Endothelial cell of umbilical vein (primary cell): ENCODE data around the gene RAD51B. TPM values are rescaled to one million over a fixed set of nuclear protein-coding genes. Genes with fewer than 3 reads are reported as not detected.

Source experiments
- BruUV-seq: library from RNA; stranded (reverse); fragments of 400-500 nt; replicated peaks from 2 replicates; lab custom pipeline; 2021; lab: Mats Ljungman, UMichigan
- CTCF ChIA-PET: fragments of 300-600, 350-600 bp; sonication (Branson Sonifier 250); formaldehyde crosslinking; loops from one replicate; lab custom pipeline; 2021; ENCODE audit warnings: antibody characterized with exemption, inconsistent platforms; lab: Charles Lee
- POLR2A ChIA-PET: fragments of 300-600, 350-600 bp; sonication (Branson Sonifier 250); formaldehyde crosslinking; loops from one replicate; lab custom pipeline; 2021; ENCODE audit warnings: antibody characterized with exemption, inconsistent platforms; lab: Charles Lee
- DNase-seq: peaks from one replicate; pipeline ENCODE4 v3.0.0-alpha.2; 2011; ENCODE audit warnings: low read depth, low spot score
- FAIRE-seq: peaks from 2 replicates; lab custom pipeline; 2011; peaks lifted over from hg19 to GRCh38; lab: Jason Lieb, UNC
- H2AFZ ChIP-seq: 2 replicates; pipeline ENCODE4 v1.6.0; 2012; ENCODE audit warnings: low read depth, low read length, control low read depth, inconsistent platforms
- H3K27ac ChIP-seq: 2 replicates; pipeline ENCODE4 v1.5.1; 2011; ENCODE audit warnings: low read depth, mild to moderate bottlenecking, control low read depth, low read length, moderate library complexity; ENCODE audit not compliant: insufficient read depth
- H3K27me3 ChIP-seq, 2 experiments: 2 replicates each; pipeline versions ENCODE4 v1.6.0 to v1.6.1; 2011; ENCODE audit warnings: low read length in 2 of 2, mixed read lengths in 1 of 2; ENCODE audit not compliant: control insufficient read depth in 2 of 2, insufficient read depth in 2 of 2
- H3K36me3 ChIP-seq, 2 experiments: 2 replicates in 1 of 2; 3 replicates in 1 of 2; pipeline ENCODE4 v1.5.1; 2011; ENCODE audit warnings: low read length in 2 of 2, mild to moderate bottlenecking in 1 of 2, moderate library complexity in 1 of 2; ENCODE audit not compliant: control insufficient read depth in 2 of 2, insufficient read depth in 2 of 2; ENCODE audit errors: extremely low read depth in 1 of 2
- H3K4me1 ChIP-seq: 3 replicates; pipeline ENCODE4 v1.5.1; 2011; ENCODE audit warnings: mild to moderate bottlenecking, low read length; ENCODE audit not compliant: control insufficient read depth, insufficient read depth; ENCODE audit errors: extremely low read depth
- H3K4me2 ChIP-seq: 2 replicates; pipeline ENCODE4 v1.6.1; 2011; ENCODE audit warnings: low read length, control low read depth, mixed read lengths; ENCODE audit not compliant: insufficient read depth
- H3K4me3 ChIP-seq, 3 experiments: fragments of 200-600 bp in 1 of 3; sonication (generic), shearing (Covaris generic) in 1 of 3; replicated peaks in 1 of 3; 2 replicates each; pipeline ENCODE4 v1.5.1; 2011 to 2016; ENCODE audit warnings: control low read depth in 3 of 3, low read length in 3 of 3, mild to moderate bottlenecking in 2 of 3, inconsistent platforms in 1 of 3, low read depth in 1 of 3, moderate library complexity in 1 of 3; ENCODE audit not compliant: insufficient read depth in 1 of 3
- H3K79me2 ChIP-seq: 2 replicates; pipeline ENCODE4 v1.6.0; 2012; ENCODE audit warnings: low read length, inconsistent platforms; ENCODE audit not compliant: control insufficient read depth, insufficient read depth
- H3K9ac ChIP-seq: replicated peaks from 2 replicates; pipeline ENCODE3; 2011; ENCODE audit warnings: low read length, control low read depth; ENCODE audit not compliant: insufficient read depth; ENCODE audit errors: extremely low read depth
- H3K9me1 ChIP-seq: replicated peaks from 3 replicates; pipeline ENCODE4 v1.6.0; 2011; ENCODE audit warnings: mild to moderate bottlenecking, low read length; ENCODE audit not compliant: control insufficient read depth, insufficient read depth; ENCODE audit errors: extremely low read depth
- H3K9me3 ChIP-seq: replicated peaks from 2 replicates; pipeline ENCODE4 v1.5.1; 2012; ENCODE audit warnings: low read length, inconsistent platforms; ENCODE audit not compliant: control insufficient read depth, insufficient read depth
- H4K20me1 ChIP-seq: replicated peaks from 2 replicates; pipeline ENCODE3; 2011; ENCODE audit warnings: mild to moderate bottlenecking, low read length; ENCODE audit not compliant: control insufficient read depth, insufficient read depth; ENCODE audit errors: extremely low read depth
- EZH2 ChIP-seq: IDR thresholded peaks from 2 replicates; pipeline ENCODE4 v1.6.1; 2012; ENCODE audit warnings: borderline replicate concordance, low read depth, mild to moderate bottlenecking, moderate library complexity, low read length, inconsistent platforms; ENCODE audit not compliant: severe bottlenecking
- FOS ChIP-seq: IDR thresholded peaks from 2 replicates; pipeline ENCODE4 v1.6.1; 2011; ENCODE audit warnings: mild to moderate bottlenecking, low read length, moderate library complexity, borderline replicate concordance; ENCODE audit not compliant: insufficient read depth
- GATA2 ChIP-seq: IDR thresholded peaks from 2 replicates; pipeline ENCODE4 v1.7.0; 2011; ENCODE audit warnings: low read depth, mild to moderate bottlenecking, moderate library complexity, mixed read lengths, low read length; ENCODE audit not compliant: insufficient read length, insufficient read depth
- JUN ChIP-seq: IDR thresholded peaks from 2 replicates; pipeline ENCODE4 v1.6.1; 2011; ENCODE audit warnings: borderline replicate concordance, low read depth; ENCODE audit not compliant: insufficient read length, insufficient read depth
- MYC ChIP-seq: IDR thresholded peaks from one replicate; pipeline ENCODE4 v1.6.1; 2011; ENCODE audit warnings: mild to moderate bottlenecking, low read depth, low read length
- POLR2A ChIP-seq: IDR thresholded peaks from 2 replicates; pipeline ENCODE4 v1.6.1; 2012; ENCODE audit warnings: low read depth, mild to moderate bottlenecking, control low read depth, low read length
- POLR2AphosphoS5 ChIP-seq: IDR thresholded peaks from 2 replicates; pipeline ENCODE4 v1.6.1; 2012; ENCODE audit warnings: low read depth, mild to moderate bottlenecking, control low read depth, low read length, moderate library complexity; ENCODE audit not compliant: insufficient read depth
- dilution Hi-C: fragments of 300-500 bp; cut with MboI; formaldehyde crosslinking; loops from one replicate; pipeline ENCODE4 v1.15.0; 2019; ENCODE audit warnings: low sequenced_read_pairs; ENCODE audit not compliant: extremely low pct_ligation_motif_present
- intact Hi-C: fragments of 100-400 bp; cut with micrococcal nuclease; formaldehyde crosslinking; loops from one replicate; pipeline ENCODE4 v1.10.0; 2022
- polyA plus RNA-seq, 4 experiments: library from polyadenylated mRNA; depleted of rRNA in 3 of 4; stranded (reverse) in 3 of 4; unstranded in 1 of 4; fragments of >200 nt; gene quantifications; 2 replicates each; pipeline versions ENCODE4 v1.2.1 to v1.2.3, GENCODE V29; 2011 to 2012; ENCODE audit warnings: missing spikeins in 1 of 4
- total RNA-seq: library from RNA; stranded (reverse); gene quantifications from 2 replicates; pipeline ENCODE4 v1.2.3, GENCODE V29; 2021
- TF ChIP-seq, protein P1 (sequence below), 2 donors: IDR thresholded peaks; 1 replicate in 1 of 2; 2 replicates in 1 of 2; pipeline ENCODE4 v1.5.1; 2011; ENCODE audit warnings: low read length in 2 of 2, mild to moderate bottlenecking in 2 of 2, moderate library complexity in 2 of 2, control low read depth in 1 of 2, inconsistent platforms in 1 of 2, low read depth in 1 of 2; ENCODE audit not compliant: insufficient read depth in 1 of 2; ENCODE audit errors: extremely low read depth in 1 of 2
- TF ChIP-seq, protein P2 (sequence below): IDR thresholded peaks from 2 replicates; pipeline ENCODE4 v1.6.1; 2011; ENCODE audit not compliant: insufficient read depth, insufficient read length

RAD51B gene
- total and polyA plus RNA-seq, 2 donors (not counting 3 experiments of a cell fraction or from before 2014, with no cell fraction given), result 3.9 to 19.0 TPM

DNA sequence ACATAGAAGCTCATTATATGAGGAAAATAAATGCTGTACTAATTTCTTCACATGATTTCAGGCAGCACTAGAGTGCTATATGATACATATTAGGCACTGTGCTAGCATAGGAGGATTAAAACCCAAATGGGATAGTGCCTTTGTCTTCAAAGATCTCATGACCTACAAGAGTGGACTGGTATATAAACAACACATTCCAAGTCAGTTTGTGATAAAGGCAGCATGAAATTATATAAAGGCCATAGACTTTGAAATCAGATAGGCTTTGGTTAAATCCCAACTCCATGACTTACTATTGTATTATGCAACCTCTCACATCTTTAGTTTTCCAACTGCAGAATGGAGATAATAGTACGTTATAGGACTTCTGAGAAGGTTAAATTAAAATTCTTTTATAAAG is 179.7 kb downstream of the RAD51B start:
- Histone ChIP-seq H3K9ac (no peak overlapping the region), H2AFZ (no peak overlapping the region), H3K36me3 (no peaks in the 10 kb centered on the region), H3K79me2 (no peaks in the 10 kb centered on the region), H3K27ac (no peak overlapping the region), H3K9me3 (no peaks in the 10 kb centered on the region), H3K4me1 (no peaks in the 10 kb centered on the region), H3K27me3 (no peaks in the 10 kb centered on the region), H4K20me1 (no peaks in the 10 kb centered on the region), H3K9me1 (no peaks in the 10 kb centered on the region), H3K4me3 (no peak overlapping the region), H3K4me2 (no peak overlapping the region)
- FAIRE-seq (no peak), DNase-seq (no peak)
- intact Hi-C loops (no loop called here), dilution Hi-C loops (no loop called here)
- ChIA-PET POLR2A (no interaction called here), CTCF (interaction anchor here (0.6 to 1.2 kb wide), 2 partner anchors 125 to 162 kb away, joined by 3 read pairs; no protein-coding TSS in a partner anchor)
- no TSS peak for BruUV-seq
- TF ChIP-seq POLR2A (no peak), FOS (no peak), JUN (no peak), GATA2 (no peak), POLR2AphosphoS5 (no peak), MYC (no peak), EZH2 (no peak)
- TF ChIP-seq, protein P1, sequence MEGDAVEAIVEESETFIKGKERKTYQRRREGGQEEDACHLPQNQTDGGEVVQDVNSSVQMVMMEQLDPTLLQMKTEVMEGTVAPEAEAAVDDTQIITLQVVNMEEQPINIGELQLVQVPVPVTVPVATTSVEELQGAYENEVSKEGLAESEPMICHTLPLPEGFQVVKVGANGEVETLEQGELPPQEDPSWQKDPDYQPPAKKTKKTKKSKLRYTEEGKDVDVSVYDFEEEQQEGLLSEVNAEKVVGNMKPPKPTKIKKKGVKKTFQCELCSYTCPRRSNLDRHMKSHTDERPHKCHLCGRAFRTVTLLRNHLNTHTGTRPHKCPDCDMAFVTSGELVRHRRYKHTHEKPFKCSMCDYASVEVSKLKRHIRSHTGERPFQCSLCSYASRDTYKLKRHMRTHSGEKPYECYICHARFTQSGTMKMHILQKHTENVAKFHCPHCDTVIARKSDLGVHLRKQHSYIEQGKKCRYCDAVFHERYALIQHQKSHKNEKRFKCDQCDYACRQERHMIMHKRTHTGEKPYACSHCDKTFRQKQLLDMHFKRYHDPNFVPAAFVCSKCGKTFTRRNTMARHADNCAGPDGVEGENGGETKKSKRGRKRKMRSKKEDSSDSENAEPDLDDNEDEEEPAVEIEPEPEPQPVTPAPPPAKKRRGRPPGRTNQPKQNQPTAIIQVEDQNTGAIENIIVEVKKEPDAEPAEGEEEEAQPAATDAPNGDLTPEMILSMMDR (IDR thresholded peaks at IDR 0.05; ENCODE audit: extremely low read depth in 1 of 2, insufficient read depth in 1 of 2, low read depth in 1 of 2, low read length in 2 of 2), result no peak
- TF ChIP-seq, protein P2, sequence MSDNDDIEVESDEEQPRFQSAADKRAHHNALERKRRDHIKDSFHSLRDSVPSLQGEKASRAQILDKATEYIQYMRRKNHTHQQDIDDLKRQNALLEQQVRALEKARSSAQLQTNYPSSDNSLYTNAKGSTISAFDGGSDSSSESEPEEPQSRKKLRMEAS, result no peak
